Measurements from ENCODE around the gene PPP6C.
"Not testable (repeated sequence)": the region's sequence is repeated elsewhere in the genome, so short reads cannot be mapped to it uniquely, and the experiment has no call there.

PPP6C gene

GRCh38 chr9:125189361-125190289 is at the start of gene PPP6C:
Gene PPP6C (minus strand): TSS chr9:125189803. CDS start chr9:125189718, 85 bp downstream.
- peak; percentile 63 for TF ChIP-seq CTCF (IDR thresholded peaks at IDR 0.05; ENCODE audit: low read depth, low read length, missing control alignments)
- DNase-seq (ENCODE audit: extremely low read depth, low read depth) = peak; percentile 86
- H3K4me3 ChIP-seq (replicated peaks; ENCODE audit: low read depth, low read length) = peak within 1 kb of the TSS; percentile 98

- DNase-seq (ENCODE audit: extremely low read depth, low read depth) = no peak
- peak overlapping the region; percentile 97 for H3K4me3 ChIP-seq (replicated peaks; ENCODE audit: low read depth, low read length)
- TF ChIP-seq CTCF (IDR thresholded peaks at IDR 0.05; ENCODE audit: low read depth, low read length, missing control alignments) = no peak
Measured at GRCh38 chr9:125238915-125239446, 49.4 kb upstream of the PPP6C start.

GRCh38 chr9:125238127-125238914 is 48.7 kb upstream of the PPP6C start:
- DNase-seq (ENCODE audit: extremely low read depth, low read depth) = no peak
- peak overlapping the region; percentile 97 for H3K4me3 ChIP-seq (replicated peaks; ENCODE audit: low read depth, low read length)
- no peak for TF ChIP-seq CTCF (IDR thresholded peaks at IDR 0.05; ENCODE audit: low read depth, low read length, missing control alignments)

GRCh38 chr9:125236520-125237159 is 47.0 kb upstream of the PPP6C start:
- not testable (repeated sequence) for DNase-seq (ENCODE audit: extremely low read depth, low read depth)
- peak overlapping the region; percentile 97 for H3K4me3 ChIP-seq (replicated peaks; ENCODE audit: low read depth, low read length)

- peak overlapping the region; percentile 97 for H3K4me3 ChIP-seq (replicated peaks; ENCODE audit: low read depth, low read length)
- no peak for TF ChIP-seq CTCF (IDR thresholded peaks at IDR 0.05; ENCODE audit: low read depth, low read length, missing control alignments)
- DNase-seq (ENCODE audit: extremely low read depth, low read depth) = no peak
Measured at GRCh38 chr9:125235804-125236519, 46.4 kb upstream of the PPP6C start.

- H3K4me3 ChIP-seq (replicated peaks; ENCODE audit: low read depth, low read length); DNase-seq (ENCODE audit: extremely low read depth, low read depth): not testable (repeated sequence)
Measured at GRCh38 chr9:125234099-125234498, 44.5 kb upstream of the PPP6C start.

GRCh38 chr9:125233678-125234077 is 44.1 kb upstream of the PPP6C start:
- DNase-seq (ENCODE audit: extremely low read depth, low read depth) = peak; percentile 94
- TF ChIP-seq CTCF (IDR thresholded peaks at IDR 0.05; ENCODE audit: low read depth, low read length, missing control alignments) = no peak
- no peak overlapping the region for H3K4me3 ChIP-seq (replicated peaks; ENCODE audit: low read depth, low read length)
